NCI-H1417 treated with DMSO at 0.1 percent for 48 hours (cell line): ENCODE measurements around the gene RNF168.
"Not testable (repeated sequence)": the region's sequence is repeated elsewhere in the genome, so short reads cannot be mapped to it uniquely, and the experiment has no call there.

Experiments
- DNase-seq: peaks from one replicate; lab custom pipeline; 2025; lab: John Stamatoyannopoulos, UW

RNF168 gene

GRCh38 chr3:196463804-196464203 is 39.8 kb downstream of the RNF168 start:
- no peak for DNase-seq

DNA sequence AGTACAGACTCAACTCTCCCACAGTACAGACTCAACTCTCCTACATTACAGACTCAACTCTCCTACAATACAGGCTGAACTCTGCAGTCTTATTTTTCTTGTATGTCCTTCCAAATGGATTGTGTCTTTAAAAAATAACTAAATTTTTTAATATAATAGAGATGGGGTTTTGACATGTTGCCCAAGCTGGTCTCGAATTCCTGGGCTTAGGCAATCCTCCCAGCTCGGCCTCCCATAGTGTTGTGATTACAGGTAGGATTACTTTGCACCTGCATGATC is 40.2 kb downstream of the RNF168 start:
- no peak for DNase-seq

DNA sequence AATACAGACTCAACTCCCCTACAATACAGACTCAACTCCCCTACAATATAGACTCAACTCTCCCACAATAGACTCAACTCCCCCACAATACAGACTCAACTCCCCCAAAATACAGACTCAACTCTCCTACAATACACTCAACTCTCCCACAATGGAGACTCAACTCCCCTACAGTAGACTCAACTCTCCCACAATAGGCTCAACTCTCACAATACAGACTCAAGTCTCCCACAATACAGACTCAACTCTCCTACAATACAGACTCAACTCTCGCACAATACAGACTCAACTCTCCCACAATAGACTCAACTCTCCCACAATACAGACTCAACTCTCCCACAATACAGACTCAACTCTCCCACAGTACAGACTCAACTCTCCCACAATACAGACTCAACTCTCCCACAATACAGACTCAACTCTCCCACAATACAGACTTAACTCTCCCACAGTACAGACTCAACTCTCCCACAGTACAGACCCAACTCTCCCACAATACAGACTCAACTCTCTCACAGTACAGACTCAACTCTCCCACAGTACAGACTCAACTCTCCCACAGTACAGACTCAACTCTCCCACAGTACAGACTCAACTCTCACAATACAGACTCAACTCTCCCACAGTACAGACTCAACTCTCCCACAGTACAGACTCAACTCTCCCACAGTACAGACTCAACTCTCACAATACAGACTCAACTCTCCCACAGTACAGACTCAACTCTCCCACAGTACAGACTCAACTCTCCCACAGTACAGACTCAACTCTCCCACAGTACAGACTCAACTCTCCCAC is 40.7 kb downstream of the RNF168 start:
- not testable (repeated sequence) for DNase-seq

DNA sequence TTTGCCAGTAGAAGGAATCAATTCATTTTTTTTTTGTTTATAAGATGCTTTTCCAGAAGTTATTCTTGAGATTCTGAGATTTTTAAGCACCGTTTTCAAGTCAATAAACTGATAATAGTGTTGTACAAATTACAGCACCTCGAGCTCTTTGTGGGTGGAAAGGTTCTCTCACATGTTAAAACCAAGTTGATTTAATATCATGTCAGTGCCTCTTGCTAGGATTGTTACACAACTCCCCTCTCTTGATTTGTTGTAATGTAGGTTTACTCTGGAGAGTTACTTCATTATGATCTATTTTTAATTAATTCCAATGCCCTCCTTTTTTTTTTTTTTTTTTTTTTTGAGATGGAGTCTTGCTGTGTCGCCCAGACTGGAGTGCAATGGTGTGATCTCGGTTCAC is 45.5 kb downstream of the RNF168 start:
- DNase-seq, result no peak

DNA sequence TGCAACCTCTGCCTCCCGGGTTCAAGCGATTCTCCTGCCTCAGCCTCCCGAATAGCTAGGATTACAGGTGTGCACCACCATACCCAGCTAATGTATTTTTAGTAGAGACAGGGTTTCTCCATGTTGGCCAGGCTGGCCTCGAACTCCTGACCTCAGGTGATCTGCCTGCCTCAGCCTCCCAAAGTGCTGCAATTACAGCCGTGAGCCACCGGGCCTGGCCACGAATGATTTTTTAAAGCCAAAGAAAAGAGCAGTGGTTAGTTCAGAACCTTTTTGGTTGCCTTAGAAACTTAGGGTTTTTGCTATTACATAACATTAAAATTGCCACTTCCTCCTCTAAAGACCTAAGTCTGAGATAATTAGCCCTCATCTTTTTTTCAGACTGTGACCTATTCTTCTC is 46.1 kb downstream of the RNF168 start:
- DNase-seq, result not testable (repeated sequence)

DNA sequence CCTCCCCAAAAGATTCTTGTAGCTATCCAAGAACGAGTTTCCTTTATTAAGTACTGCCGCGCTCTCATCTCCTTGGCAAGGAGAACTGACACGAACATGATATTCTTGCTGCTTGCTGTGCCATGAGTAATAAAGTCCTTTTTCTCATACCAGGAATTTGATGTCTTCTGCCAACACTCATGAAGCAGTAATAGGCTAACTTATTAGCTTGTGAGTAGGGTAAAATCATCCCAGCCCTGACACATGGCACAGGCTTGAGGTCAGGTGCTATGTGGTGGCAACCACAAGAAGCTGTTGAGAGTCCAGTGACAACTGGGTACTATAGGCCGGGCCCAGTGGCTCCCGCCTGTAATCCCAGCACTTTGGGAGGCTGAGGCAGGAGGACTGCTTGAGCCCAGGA is 48.6 kb downstream of the RNF168 start:
- DNase-seq, result no peak

GRCh38 chr3:196445391-196445790 is 58.2 kb downstream of the RNF168 start:
- not testable (repeated sequence) for DNase-seq

GRCh38 chr3:196444500-196444894 is 59.1 kb downstream of the RNF168 start:
- no peak for DNase-seq

- no peak for DNase-seq
Measured at GRCh38 chr3:196440696-196441095, 62.9 kb downstream of the RNF168 start.

DNA sequence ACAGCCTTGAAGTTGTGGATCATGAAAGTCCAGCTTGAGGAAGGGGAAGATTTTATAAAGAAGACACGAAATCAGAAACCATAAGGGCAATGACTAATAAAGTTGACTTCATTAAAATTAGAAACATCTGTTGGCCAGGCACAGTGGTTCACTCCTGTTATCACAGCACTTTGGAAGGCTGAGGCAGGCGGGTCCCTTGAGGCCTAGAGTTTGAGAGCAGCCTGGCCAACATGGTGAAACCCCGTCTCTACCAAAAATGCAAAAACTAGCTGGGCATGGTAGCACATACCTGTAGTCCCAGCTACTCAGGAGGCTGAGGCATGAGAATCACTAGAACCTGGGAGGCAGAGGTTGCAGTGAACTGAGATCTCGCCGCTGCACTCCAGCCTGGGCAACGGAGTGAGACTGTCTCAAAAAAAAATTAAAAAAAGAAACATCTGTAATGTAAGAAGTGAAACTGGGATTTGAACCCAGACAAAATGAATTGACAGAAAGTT is 63.5 kb downstream of the RNF168 start:
- no peak for DNase-seq

DNA sequence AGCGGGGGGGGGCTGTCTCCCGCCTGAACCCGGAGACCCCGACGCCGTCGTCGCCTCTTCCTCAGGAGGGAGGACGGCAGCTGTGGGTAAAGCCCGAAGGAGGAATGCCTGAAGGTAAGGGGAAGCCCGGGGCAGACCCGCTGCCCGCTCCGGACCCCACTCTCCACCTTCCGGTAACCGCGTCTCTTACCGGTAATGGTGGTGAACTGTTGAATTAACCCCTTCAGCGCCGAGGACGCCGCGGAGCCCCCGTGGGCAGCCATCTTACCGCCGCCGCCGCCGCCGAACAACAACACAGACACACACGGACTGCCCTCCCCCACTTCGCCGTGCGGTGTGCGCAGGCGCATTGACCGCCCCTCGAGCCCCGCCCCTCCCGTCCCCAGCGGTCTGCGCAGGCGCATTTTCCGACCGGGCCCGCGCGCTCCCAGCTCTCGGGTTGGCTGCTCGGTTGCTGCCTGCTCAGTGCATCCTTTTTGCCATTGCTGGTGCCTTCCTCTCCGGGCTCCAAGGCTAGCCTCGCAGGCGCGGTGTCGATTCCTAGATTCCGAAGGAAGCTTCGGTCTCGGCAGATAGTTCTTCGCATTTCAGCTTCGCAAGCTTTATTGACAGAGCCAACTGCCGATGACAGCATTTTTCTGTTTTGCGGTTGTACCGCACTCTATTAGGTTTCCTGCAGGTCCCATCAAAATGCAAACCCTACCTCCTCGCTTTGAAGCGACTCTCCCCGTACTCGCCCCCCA is 71.3 kb downstream of the RNF168 start, which contains the start of gene UBXN7:
TSS of gene UBXN7 (minus strand) at position 291 of the 743 bp plus-strand sequence. CDS start at position 263, 28 bp downstream.
- peak; percentile 85 for DNase-seq

DNA sequence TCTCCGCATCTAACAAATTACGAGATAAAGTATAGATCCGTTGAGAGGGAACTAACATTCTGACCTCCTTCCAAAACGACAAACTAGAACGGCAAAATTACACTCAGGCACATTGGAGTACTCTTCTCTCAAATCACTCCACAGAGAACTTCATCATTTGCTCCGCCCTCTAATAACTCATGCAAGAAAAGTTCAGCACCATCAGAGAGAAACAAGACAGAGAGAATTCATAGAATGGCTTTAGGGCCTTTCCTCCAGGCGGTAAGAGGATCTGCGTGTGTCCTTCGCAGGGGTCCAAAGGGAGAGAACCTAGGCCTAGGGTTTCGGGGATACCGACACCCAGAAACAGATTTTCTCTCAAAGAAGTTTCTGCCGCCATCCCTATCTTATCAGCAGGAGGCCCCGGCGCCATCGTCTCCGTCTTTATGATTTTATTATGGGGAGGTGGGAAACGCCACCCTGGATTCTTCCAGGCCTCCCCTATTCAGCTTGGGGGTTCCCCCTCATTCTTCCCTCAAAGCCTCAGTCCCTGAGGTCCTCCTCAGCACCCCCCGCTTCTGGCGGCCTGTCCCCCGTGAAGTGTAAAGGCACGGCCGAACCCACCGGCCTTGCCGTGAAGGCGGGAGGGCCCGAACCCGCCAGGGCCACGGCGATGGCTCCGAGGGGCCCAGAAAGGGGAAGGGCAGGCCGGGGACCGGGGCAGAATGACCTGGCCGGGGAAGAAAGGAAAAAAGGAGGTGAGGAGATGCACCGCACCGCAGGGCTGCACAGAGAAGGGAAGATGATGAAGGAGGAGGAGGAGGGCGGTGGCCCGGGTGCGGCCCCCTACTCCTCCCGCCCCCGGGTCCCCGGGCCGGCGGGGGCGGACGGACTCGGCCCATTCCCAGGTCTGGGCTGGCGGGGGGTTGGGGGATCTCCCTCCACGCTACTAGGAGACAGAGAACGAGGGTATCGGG is 72.1 kb downstream of the RNF168 start:
- no peak for DNase-seq

DNA sequence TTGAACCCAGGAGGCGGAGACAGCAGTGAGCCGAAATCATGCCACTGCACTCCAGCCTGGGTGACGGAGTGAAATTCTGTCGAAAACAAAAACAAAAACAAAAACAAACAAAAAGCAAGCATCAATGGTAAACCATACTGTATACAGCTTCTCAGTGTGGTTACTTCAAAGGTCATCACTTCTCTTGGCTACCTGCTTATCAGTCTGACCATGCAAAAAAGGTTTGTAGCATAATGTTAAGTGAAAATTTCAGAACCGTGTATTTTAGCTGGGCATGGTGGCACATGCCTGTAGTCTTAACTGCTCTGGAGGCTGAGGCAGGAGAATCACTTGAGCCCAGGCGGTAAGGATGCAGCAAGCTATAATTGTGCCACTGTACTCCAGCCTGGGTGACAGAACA is 75.5 kb downstream of the RNF168 start:
- no peak for DNase-seq

- not testable (repeated sequence) for DNase-seq
Measured at GRCh38 chr3:196424421-196424820, 79.1 kb downstream of the RNF168 start.

DNA sequence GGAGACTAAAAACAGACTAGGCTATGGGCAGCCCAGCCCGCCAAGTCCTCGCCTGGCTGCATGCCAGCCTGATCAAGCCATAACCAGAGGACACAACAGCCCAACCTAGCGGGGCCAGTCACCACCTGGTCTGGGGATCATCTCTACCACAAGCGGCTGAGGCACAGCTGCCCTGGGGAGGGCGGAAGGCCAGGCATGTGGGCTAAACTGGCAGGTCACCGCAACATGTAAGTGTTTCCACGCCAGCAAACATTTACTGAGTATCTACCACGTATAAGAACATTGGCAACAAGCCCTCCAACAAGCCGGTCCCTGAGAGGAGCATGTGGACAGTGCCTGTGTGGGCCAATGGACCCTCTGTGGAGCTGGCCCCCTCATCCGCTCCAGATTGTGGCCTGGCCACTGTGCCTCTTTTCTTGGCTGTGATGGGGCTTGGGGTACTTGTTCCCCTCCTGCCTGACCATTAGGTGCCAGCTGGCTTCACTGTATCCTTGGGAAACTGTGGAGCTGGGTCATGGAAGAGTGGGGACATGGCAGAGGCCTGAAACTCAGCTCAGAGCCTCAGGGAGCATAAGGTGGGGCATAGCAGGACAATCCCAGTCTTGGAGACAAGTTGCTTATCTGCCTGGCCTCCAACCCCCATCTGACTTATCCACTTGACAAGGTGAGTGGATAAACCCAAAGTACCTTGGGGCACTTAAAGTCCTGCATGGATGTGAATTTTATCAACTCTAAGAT is 80.4 kb downstream of the RNF168 start:
- DNase-seq, result no peak

- DNase-seq, result not testable (repeated sequence)
Measured at GRCh38 chr3:196421668-196422067, 81.9 kb downstream of the RNF168 start.

- no peak for DNase-seq
Measured at GRCh38 chr3:196419386-196419785, 84.2 kb downstream of the RNF168 start.
